CD4-positive, CD25-positive, alpha-beta regulatory T cell (primary cell): ENCODE measurements around the gene PIP4K2B. TPM values are rescaled to one million over a fixed set of nuclear protein-coding genes. Genes with fewer than 3 reads are reported as not detected.

Experiments
- ATAC-seq, 2 donors: fragments of 150-1000 bp; cut with Tn5 transposase; one replicate each; pipeline ENCODE4 v1.10.0; 2021; ENCODE audit warnings: low read depth in 2 of 2, moderate number of reproducible peaks in 2 of 2, moderate library complexity in 1 of 2
- DNase-seq, 3 donors: peaks; one replicate each; pipeline versions ENCODE4 v3.0.0 to v3.0.0-alpha.2; 2012 to 2022; ENCODE audit warnings: mixed read lengths in 1 of 3
- H3K27ac ChIP-seq: one replicate; pipeline ENCODE4 v1.7.0; 2013; ENCODE audit warnings: mild to moderate bottlenecking, low read length; ENCODE audit not compliant: insufficient read depth, poor library complexity, severe bottlenecking
- H3K27me3 ChIP-seq: one replicate; pipeline ENCODE4 v1.7.0; 2013; ENCODE audit warnings: low read length; ENCODE audit not compliant: control insufficient read depth, insufficient read depth
- H3K36me3 ChIP-seq: one replicate; pipeline ENCODE4 v1.7.0; 2013; ENCODE audit warnings: mild to moderate bottlenecking, low read length, moderate library complexity; ENCODE audit not compliant: control insufficient read depth, insufficient read depth
- H3K4me1 ChIP-seq: 2 replicates; pipeline ENCODE4 v1.7.0; 2013; ENCODE audit warnings: mild to moderate bottlenecking, low read length; ENCODE audit not compliant: insufficient read depth, control insufficient read depth, poor library complexity, severe bottlenecking
- H3K4me3 ChIP-seq: one replicate; pipeline ENCODE4 v1.7.0; 2013; ENCODE audit warnings: low read depth, mild to moderate bottlenecking, low read length, moderate library complexity
- H3K9me3 ChIP-seq, 2 experiments: 1 replicate in 1 of 2; 2 replicates in 1 of 2; pipeline ENCODE4 v1.7.0; 2013; ENCODE audit warnings: low read length in 2 of 2, mild to moderate bottlenecking in 1 of 2, moderate library complexity in 1 of 2; ENCODE audit not compliant: control insufficient read depth in 2 of 2
- H3K27ac Mint-ChIP-seq, 3 donors: one replicate each; pipeline ENCODE4 v1.8.0; 2020 to 2022; ENCODE audit warnings: mild to moderate bottlenecking in 3 of 3, mixed read lengths in 3 of 3, moderate library complexity in 2 of 3
- H3K27me3 Mint-ChIP-seq: one replicate; pipeline ENCODE4 v1.8.0; 2022; ENCODE audit warnings: mild to moderate bottlenecking, mixed read lengths
- H3K36me3 Mint-ChIP-seq: one replicate; pipeline ENCODE4 v1.8.0; 2020; ENCODE audit warnings: mixed read lengths
- H3K4me1 Mint-ChIP-seq, 4 donors: one replicate each; pipeline ENCODE4 v1.8.0; 2020 to 2022; ENCODE audit warnings: mixed read lengths in 4 of 4, mild to moderate bottlenecking in 1 of 4
- H3K4me3 Mint-ChIP-seq, 4 donors: one replicate each; pipeline ENCODE4 v1.8.0; 2020 to 2022; ENCODE audit warnings: mild to moderate bottlenecking in 4 of 4, mixed read lengths in 4 of 4, moderate library complexity in 3 of 4
- H3K9me3 Mint-ChIP-seq, 7 donors: one replicate each; pipeline ENCODE4 v1.8.0; 2020 to 2022; ENCODE audit warnings: mixed read lengths in 7 of 7, mild to moderate bottlenecking in 3 of 7, moderate library complexity in 2 of 7
- polyA plus RNA-seq, 4 donors: library from polyadenylated mRNA; unstranded; fragments of 300-500 nt; fragmentation: Illumina TruSeq; gene quantifications; one replicate each; pipeline ENCODE4 v1.2.3, GENCODE V29; 2021
- total RNA-seq: library from RNA; stranded (reverse); gene quantifications from one replicate; pipeline ENCODE4 v1.2.3, GENCODE V29; 2022

PIP4K2B gene
- total and polyA plus RNA-seq, 5 donors from 2014 or later: 11.6 to 29.5 (median 17.6) TPM

- no peaks in the 10 kb centered on the region for H3K36me3 Mint-ChIP-seq
- Histone ChIP-seq H3K27me3 (no peaks in the 10 kb centered on the region), H3K9me3 (no peaks in the 10 kb centered on the region), H3K4me1 (peaks cover 15% of the 10 kb centered on the region), H3K27ac (no peak overlapping the region), H3K36me3 (no peaks in the 10 kb centered on the region), H3K4me3 (no peak overlapping the region)
- peaks cover 0 to 23% (median 13%) of the 10 kb centered on the region in 4 donors for H3K4me1 Mint-ChIP-seq
- H3K4me3 Mint-ChIP-seq: no peak overlapping the region
- DNase-seq (no peak), ATAC-seq (no peak)
- H3K27ac Mint-ChIP-seq: no peak overlapping the region
- no peaks in the 10 kb centered on the region for H3K27me3 Mint-ChIP-seq
- no peaks in the 10 kb centered on the region for H3K9me3 Mint-ChIP-seq
These were observed 61.2 kb downstream of the PIP4K2B start for GRCh38 chr17:38738007-38738662.

- Histone ChIP-seq H3K27ac (no peak overlapping the region), H3K27me3 (no peaks in the 10 kb centered on the region), H3K9me3 (no peaks in the 10 kb centered on the region), H3K4me1 (peaks cover 33% of the 10 kb centered on the region), H3K4me3 (no peak overlapping the region), H3K36me3 (no peaks in the 10 kb centered on the region)
- Mint-ChIP-seq H3K4me1 (peaks cover 0 to 50% (median 29%) of the 10 kb centered on the region in 4 donors), H3K27ac (peak overlapping the region in 1 of 3 donors; percentile 76), H3K27me3 (no peaks in the 10 kb centered on the region), H3K36me3 (no peaks in the 10 kb centered on the region), H3K9me3 (peaks cover 0 to 1% (median 0%) of the 10 kb centered on the region in 7 donors), H3K4me3 (peak overlapping the region in 1 of 4 donors; percentile 78)
- DNase-seq (peak; percentile 57 to 68 (median 66)), ATAC-seq (peak in 1 of 2 donors; percentile 19)
These were observed 64.0 kb downstream of the PIP4K2B start for GRCh38 chr17:38735161-38735997.

- Mint-ChIP-seq H3K36me3 (no peaks in the 10 kb centered on the region), H3K9me3 (peaks cover 0 to 1% (median 0%) of the 10 kb centered on the region in 7 donors), H3K27ac (peak overlapping the region; percentile 39 to 76 (median 39)), H3K4me3 (peak overlapping the region in 2 of 4 donors; percentile 26 to 78), H3K27me3 (no peaks in the 10 kb centered on the region), H3K4me1 (peaks cover 0 to 55% (median 30%) of the 10 kb centered on the region in 4 donors)
- Histone ChIP-seq H3K27ac (no peak overlapping the region), H3K27me3 (no peaks in the 10 kb centered on the region), H3K4me1 (peaks cover 40% of the 10 kb centered on the region), H3K4me3 (no peak overlapping the region), H3K9me3 (no peaks in the 10 kb centered on the region), H3K36me3 (no peaks in the 10 kb centered on the region)
- ATAC-seq (no peak), DNase-seq (peak in 1 of 3 donors; percentile 54)
These were observed 65.1 kb downstream of the PIP4K2B start for GRCh38 chr17:38733982-38734973.

- no peak for DNase-seq
- H3K36me3 ChIP-seq: no peaks in the 10 kb centered on the region
- no peak for ATAC-seq
These were observed 65.9 kb downstream of the PIP4K2B start for GRCh38 chr17:38733282-38733981.

GRCh38 chr17:38732376-38733281 lies 66.7 kb downstream of the PIP4K2B start:
- Histone ChIP-seq H3K27me3 (no peaks in the 10 kb centered on the region), H3K4me3 (no peak overlapping the region), H3K9me3 (no peaks in the 10 kb centered on the region), H3K4me1 (peaks cover 57% of the 10 kb centered on the region), H3K27ac (no peak overlapping the region), H3K36me3 (no peaks in the 10 kb centered on the region)
- ATAC-seq: no peak
- peaks cover 0 to 71% (median 45%) of the 10 kb centered on the region in 4 donors for H3K4me1 Mint-ChIP-seq
- no peak for DNase-seq
- no peaks in the 10 kb centered on the region for H3K27me3 Mint-ChIP-seq
- peak overlapping the region; percentile 93 to 98 (median 94) for H3K4me3 Mint-ChIP-seq
- peak overlapping the region in 2 of 3 donors; percentile 78 to 90 for H3K27ac Mint-ChIP-seq
- H3K9me3 Mint-ChIP-seq: peaks cover 0 to 1% (median 0%) of the 10 kb centered on the region in 7 donors
- H3K36me3 Mint-ChIP-seq: no peaks in the 10 kb centered on the region

More at GRCh38 chr17:38733282-38733981, 65.9 kb downstream of the PIP4K2B start:
- no peak overlapping the region for H3K27ac ChIP-seq
- H3K4me3 Mint-ChIP-seq: peak overlapping the region in 3 of 4 donors; percentile 18 to 98 (median 26)
- H3K4me1 ChIP-seq: peaks cover 49% of the 10 kb centered on the region
- H3K27ac Mint-ChIP-seq: peak overlapping the region in 1 of 3 donors; percentile 90
- peaks cover 0 to 63% (median 37%) of the 10 kb centered on the region in 4 donors for H3K4me1 Mint-ChIP-seq
- H3K27me3 ChIP-seq: no peaks in the 10 kb centered on the region
- H3K9me3 ChIP-seq: no peaks in the 10 kb centered on the region
- H3K36me3 Mint-ChIP-seq: no peaks in the 10 kb centered on the region
- H3K9me3 Mint-ChIP-seq: peaks cover 0 to 1% (median 0%) of the 10 kb centered on the region in 7 donors
- no peak overlapping the region for H3K4me3 ChIP-seq
- H3K27me3 Mint-ChIP-seq: no peaks in the 10 kb centered on the region

- H3K9me3 ChIP-seq: no peaks in the 10 kb centered on the region
- peaks cover 0 to 1% (median 0%) of the 10 kb centered on the region in 7 donors for H3K9me3 Mint-ChIP-seq
- H3K27ac ChIP-seq: peak overlapping the region; percentile 71
- no peaks in the 10 kb centered on the region for H3K27me3 Mint-ChIP-seq
- DNase-seq: no peak
- H3K36me3 Mint-ChIP-seq: no peaks in the 10 kb centered on the region
- peak overlapping the region; percentile 93 to 99 (median 97) for H3K4me3 Mint-ChIP-seq
- H3K36me3 ChIP-seq: no peaks in the 10 kb centered on the region
- peaks cover 0 to 81% (median 49%) of the 10 kb centered on the region in 4 donors for H3K4me1 Mint-ChIP-seq
- no peak overlapping the region for H3K4me3 ChIP-seq
- H3K27ac Mint-ChIP-seq: peak overlapping the region; percentile 79 to 96 (median 90)
- ATAC-seq: no peak
- H3K27me3 ChIP-seq: no peaks in the 10 kb centered on the region
- H3K4me1 ChIP-seq: peaks cover 65% of the 10 kb centered on the region
These were observed 67.6 kb downstream of the PIP4K2B start for GRCh38 chr17:38731526-38732294.
